Suprapubic skin (tissue), 4 donors: ENCODE data around the gene COL6A3. TPM values are rescaled to one million over a fixed set of nuclear protein-coding genes. Genes with fewer than 3 reads are reported as not detected.

Experiments
- DNase-seq, 2 donors: peaks; one replicate each; pipeline ENCODE4 v3.0.0-alpha.2; 2019; ENCODE audit warnings: low spot score in 2 of 2
- H3K27ac ChIP-seq: fragments of 200-600 bp; sonication (generic); one replicate; pipeline ENCODE4 v1.5.1; 2019
- H3K27me3 ChIP-seq: fragments of 200-600 bp; sonication (generic); one replicate; pipeline ENCODE4 v1.5.1; 2019
- H3K36me3 ChIP-seq: fragments of 200-600 bp; sonication (generic); one replicate; pipeline ENCODE4 v1.5.1; 2019
- H3K4me1 ChIP-seq: fragments of 200-600 bp; sonication (generic); one replicate; pipeline ENCODE4 v1.5.1; 2019
- H3K4me3 ChIP-seq: fragments of 200-600 bp; sonication (generic); one replicate; pipeline ENCODE4 v1.5.1; 2019; ENCODE audit warnings: mild to moderate bottlenecking
- H3K9me3 ChIP-seq: fragments of 200-600 bp; sonication (generic); one replicate; pipeline ENCODE4 v1.5.1; 2019
- EP300 ChIP-seq: sonication (generic); formaldehyde crosslinking; IDR thresholded peaks from one replicate; pipeline ENCODE4 v1.6.1; 2017; ENCODE audit warnings: antibody characterized with exemption
- POLR2A ChIP-seq, 2 donors: fragments of 450-650 bp; IDR thresholded peaks; one replicate each; pipeline ENCODE4 v1.6.1; 2017; ENCODE audit warnings: antibody characterized with exemption in 2 of 2, mild to moderate bottlenecking in 2 of 2, moderate library complexity in 2 of 2
- POLR2AphosphoS5 ChIP-seq, 3 donors: sonication (generic); formaldehyde crosslinking; IDR thresholded peaks; one replicate each; pipeline ENCODE4 v1.6.1; 2017; ENCODE audit warnings: antibody characterized with exemption in 3 of 3
- WGBS: methylation state at CpG from one replicate; pipeline ENCODE4 v1.1.5; 2018; 5-methylcytosine and 5-hydroxymethylcytosine counted together
- total RNA-seq, 4 donors: library from RNA; depleted of rRNA; stranded (reverse); fragments of >200 nt; gene quantifications; one replicate each; pipeline ENCODE4 v1.1.0, GENCODE V29; 2016
- TF ChIP-seq, protein P1 (sequence below), 2 donors: fragments of 200-600 bp in 1 of 2; fragments of 450-650 bp in 1 of 2; sonication (generic) in 1 of 2; IDR thresholded peaks; one replicate each; pipeline ENCODE4 v1.5.1; 2016 to 2019; ENCODE audit warnings: antibody characterized with exemption in 2 of 2, mild to moderate bottlenecking in 1 of 2, moderate library complexity in 1 of 2

Gene COL6A3
- total RNA-seq, 4 donors from 2014 or later: 50.1 to 79.2 (median 66.3) TPM

DNA sequence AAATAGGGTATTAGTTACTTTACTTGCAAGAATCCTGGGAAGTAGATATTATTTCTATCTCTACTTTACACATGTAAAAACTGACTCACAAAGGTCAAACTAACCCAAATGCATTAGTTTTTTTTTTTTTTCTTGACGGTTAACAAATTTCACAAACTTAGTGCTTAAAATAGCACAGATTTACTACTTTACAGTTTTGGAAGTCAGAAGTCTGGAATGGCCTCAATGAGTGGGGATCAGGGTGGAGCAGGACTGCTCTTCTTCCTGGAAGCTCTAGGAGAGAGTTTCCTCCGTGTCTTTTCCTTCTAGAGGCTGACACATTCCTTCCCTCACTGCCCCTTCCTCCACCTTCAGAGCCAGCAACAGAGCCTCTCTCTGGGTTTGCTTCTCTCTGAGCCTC is 117.2 kb downstream of the COL6A3 start:
- Histone ChIP-seq H3K4me3 (no peak overlapping the region), H3K27ac (peak overlapping the region; percentile 41), H3K9me3 (peaks cover 5% of the 10 kb centered on the region), H3K36me3 (no peaks in the 10 kb centered on the region), H3K27me3 (no peaks in the 10 kb centered on the region), H3K4me1 (peaks cover 45% of the 10 kb centered on the region)
- TF ChIP-seq POLR2A (IDR thresholded peaks at IDR 0.05): no peak
- no peak for TF ChIP-seq EP300
- TF ChIP-seq, protein P1, sequence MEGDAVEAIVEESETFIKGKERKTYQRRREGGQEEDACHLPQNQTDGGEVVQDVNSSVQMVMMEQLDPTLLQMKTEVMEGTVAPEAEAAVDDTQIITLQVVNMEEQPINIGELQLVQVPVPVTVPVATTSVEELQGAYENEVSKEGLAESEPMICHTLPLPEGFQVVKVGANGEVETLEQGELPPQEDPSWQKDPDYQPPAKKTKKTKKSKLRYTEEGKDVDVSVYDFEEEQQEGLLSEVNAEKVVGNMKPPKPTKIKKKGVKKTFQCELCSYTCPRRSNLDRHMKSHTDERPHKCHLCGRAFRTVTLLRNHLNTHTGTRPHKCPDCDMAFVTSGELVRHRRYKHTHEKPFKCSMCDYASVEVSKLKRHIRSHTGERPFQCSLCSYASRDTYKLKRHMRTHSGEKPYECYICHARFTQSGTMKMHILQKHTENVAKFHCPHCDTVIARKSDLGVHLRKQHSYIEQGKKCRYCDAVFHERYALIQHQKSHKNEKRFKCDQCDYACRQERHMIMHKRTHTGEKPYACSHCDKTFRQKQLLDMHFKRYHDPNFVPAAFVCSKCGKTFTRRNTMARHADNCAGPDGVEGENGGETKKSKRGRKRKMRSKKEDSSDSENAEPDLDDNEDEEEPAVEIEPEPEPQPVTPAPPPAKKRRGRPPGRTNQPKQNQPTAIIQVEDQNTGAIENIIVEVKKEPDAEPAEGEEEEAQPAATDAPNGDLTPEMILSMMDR (IDR thresholded peaks at IDR 0.05): no peak
- TF ChIP-seq POLR2AphosphoS5 (IDR thresholded peaks at IDR 0.05): no peak
- no peak for DNase-seq
- 25% methylated on average over 2 of the region's 2 CpGs for WGBS

DNA sequence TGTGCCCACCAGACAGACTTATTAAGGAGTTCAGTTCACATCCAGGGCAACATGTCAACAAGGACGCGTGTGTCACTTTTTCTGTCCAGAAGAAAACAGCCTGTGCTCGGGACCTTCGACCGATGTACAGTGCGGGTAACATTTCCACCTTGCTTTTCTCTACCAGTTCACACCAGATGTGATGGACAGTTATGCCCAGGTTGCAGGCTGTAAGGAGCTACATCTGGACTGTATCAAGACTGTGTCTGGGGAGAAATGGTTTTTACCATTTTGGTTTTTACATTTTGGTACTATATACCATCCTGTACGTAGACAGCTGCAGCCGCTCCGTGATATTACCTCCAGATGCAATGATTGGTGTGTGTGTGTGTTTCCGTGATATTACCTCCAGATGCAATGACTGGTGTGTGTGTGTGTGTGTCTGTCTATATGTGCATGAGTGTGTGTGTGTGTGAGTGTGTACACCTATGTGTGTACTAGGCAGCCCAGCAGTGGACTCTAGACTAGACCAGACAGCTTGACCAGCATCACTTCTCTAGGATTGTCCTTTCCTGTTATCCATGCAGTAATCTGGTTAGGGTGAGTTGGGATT is 118.0 kb downstream of the COL6A3 start:
- WGBS: 98% methylated on average over 10 of the region's 10 CpGs
- Histone ChIP-seq H3K27ac (no peak overlapping the region), H3K9me3 (peaks cover 5% of the 10 kb centered on the region), H3K4me3 (no peak overlapping the region), H3K4me1 (peaks cover 53% of the 10 kb centered on the region), H3K36me3 (no peaks in the 10 kb centered on the region), H3K27me3 (no peaks in the 10 kb centered on the region)
- TF ChIP-seq, protein P1 (IDR thresholded peaks at IDR 0.05): no peak
- no peak for TF ChIP-seq EP300
- no peak for TF ChIP-seq POLR2AphosphoS5 (IDR thresholded peaks at IDR 0.05)
- no peak for TF ChIP-seq POLR2A (IDR thresholded peaks at IDR 0.05)
- no peak for DNase-seq

DNA sequence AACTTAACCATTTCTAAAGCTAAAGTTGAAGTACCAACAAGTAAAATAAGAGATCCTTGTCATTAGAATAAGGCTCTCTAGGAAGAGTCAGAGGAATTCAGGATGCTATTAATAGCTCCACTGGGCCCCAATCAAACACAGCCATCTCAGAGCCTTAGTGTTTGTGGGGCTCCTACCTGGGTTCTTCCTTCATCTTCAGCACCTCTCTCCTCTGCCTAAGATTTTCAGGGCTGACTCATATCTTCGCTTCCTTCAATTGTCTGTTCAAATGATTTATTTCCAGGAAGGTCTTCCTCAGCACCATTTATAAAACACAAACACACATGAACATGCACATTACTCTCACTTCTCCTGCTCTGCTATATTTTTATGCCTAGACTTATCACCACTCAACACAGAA is 119.5 kb downstream of the COL6A3 start:
- no peak for DNase-seq
- 69% methylated on average over 1 of the region's 1 CpG for WGBS
- H3K36me3 ChIP-seq: no peaks in the 10 kb centered on the region
- H3K4me3 ChIP-seq: no peak overlapping the region
- no peaks in the 10 kb centered on the region for H3K27me3 ChIP-seq
- peaks cover 5% of the 10 kb centered on the region for H3K9me3 ChIP-seq
- H3K4me1 ChIP-seq: peaks cover 63% of the 10 kb centered on the region
- no peak overlapping the region for H3K27ac ChIP-seq
- TF ChIP-seq POLR2AphosphoS5 (IDR thresholded peaks at IDR 0.05): no peak
- TF ChIP-seq, protein P1 (IDR thresholded peaks at IDR 0.05): no peak

DNA sequence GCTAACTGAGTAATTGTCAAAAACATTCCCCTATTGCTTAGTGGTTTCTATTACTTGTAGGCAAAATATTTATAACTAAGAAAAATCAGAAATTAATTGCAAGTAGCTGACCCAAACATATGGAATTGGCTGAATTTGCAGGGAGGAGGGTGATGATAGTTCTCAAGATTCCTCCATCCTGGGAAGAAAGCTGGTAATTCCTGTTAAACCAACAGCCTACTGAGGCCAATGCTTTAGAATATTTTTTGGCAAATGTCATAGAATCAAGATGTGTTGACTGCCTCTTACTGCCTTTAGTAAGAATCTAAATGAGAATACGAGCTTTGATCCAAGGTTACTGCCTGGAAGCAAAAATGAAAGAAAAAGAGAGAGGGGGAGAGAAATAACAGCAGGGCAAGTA is 120.0 kb downstream of the COL6A3 start:
- Histone ChIP-seq H3K27me3 (no peaks in the 10 kb centered on the region), H3K36me3 (no peaks in the 10 kb centered on the region), H3K4me1 (peaks cover 63% of the 10 kb centered on the region), H3K9me3 (peaks cover 5% of the 10 kb centered on the region), H3K4me3 (no peak overlapping the region), H3K27ac (no peak overlapping the region)
- TF ChIP-seq EP300 (no peak), POLR2A (IDR thresholded peaks at IDR 0.05) (no peak)
- 28% methylated on average over 1 of the region's 1 CpG for WGBS
- DNase-seq: no peak

DNA sequence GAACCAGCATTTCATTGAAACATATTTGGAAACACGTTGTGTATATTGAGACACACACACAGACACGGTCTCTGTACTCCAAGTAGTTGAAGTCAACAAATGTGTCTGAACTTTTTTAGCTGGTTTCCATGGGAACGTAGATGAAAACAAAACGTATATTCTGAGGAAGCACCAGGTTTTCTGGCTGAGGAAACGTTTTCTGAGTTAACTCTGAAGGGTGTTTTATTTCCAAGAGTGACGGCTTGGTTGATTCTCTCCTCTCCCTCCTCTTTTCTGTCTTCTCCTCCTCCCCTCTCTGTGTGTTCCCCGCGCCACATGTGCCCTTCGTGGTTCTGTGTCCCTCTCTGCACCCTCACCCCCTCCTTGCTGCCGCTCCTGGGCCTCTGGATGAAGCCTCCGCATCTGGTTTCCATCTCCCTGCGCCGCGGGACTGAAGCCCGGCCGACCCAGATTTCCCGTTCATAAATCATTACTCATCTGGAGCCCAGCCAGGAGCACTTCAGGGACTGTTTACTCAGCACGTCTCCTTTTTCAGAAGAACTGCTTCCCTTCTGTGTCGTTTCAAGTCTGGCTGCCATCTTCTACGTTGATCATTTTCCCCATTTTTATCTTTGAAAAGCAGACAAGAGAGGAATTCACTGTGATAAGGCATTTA is 122.7 kb downstream of the COL6A3 start:
- under 1% methylated on average over 20 of the region's 20 CpGs for WGBS
- H3K27ac ChIP-seq: peak overlapping the region; percentile 82
- H3K4me3 ChIP-seq: peak overlapping the region; percentile 5

DNA sequence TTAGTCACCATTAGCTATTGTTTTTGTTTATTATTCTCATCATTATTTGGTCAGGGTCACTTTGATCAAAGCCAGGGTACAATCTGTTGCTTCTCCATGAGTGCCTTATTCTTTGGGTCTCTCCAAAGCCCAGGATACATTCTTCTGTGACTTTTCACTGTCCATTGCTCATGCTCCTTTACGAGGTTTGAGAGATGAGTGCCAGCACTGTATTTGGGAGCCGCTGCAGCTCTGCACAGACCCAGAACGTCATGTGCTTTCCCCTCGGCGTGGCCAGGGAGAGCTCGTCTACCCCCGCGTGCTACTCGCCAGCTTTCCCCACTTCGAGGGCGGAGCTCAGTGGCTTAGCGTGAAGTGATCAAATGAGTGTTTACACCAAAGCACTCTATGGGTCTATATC is 123.7 kb downstream of the COL6A3 start:
- Histone ChIP-seq H3K9me3 (peaks cover 5% of the 10 kb centered on the region), H3K4me1 (peaks cover 32% of the 10 kb centered on the region), H3K4me3 (no peak overlapping the region), H3K27ac (peak overlapping the region; percentile 82), H3K36me3 (no peaks in the 10 kb centered on the region), H3K27me3 (no peaks in the 10 kb centered on the region)
- peak; percentile 90 to 92 for DNase-seq
- TF ChIP-seq POLR2AphosphoS5 (IDR thresholded peaks at IDR 0.05) (peak in 2 of 3 donors; percentile 26 to 45), POLR2A (IDR thresholded peaks at IDR 0.05) (no peak)
- TF ChIP-seq, protein P1 (IDR thresholded peaks at IDR 0.05): no peak
- 51% methylated on average over 12 of the region's 12 CpGs for WGBS

More for the DNA sequence above, 122.7 kb downstream of the COL6A3 start:
- peak; percentile 36 to 79 (median 71) for TF ChIP-seq POLR2AphosphoS5 (IDR thresholded peaks at IDR 0.05)
- TF ChIP-seq EP300: no peak
- peaks cover 5% of the 10 kb centered on the region for H3K9me3 ChIP-seq
- peak; percentile 95 to 96 for DNase-seq
- H3K36me3 ChIP-seq: no peaks in the 10 kb centered on the region
- no peaks in the 10 kb centered on the region for H3K27me3 ChIP-seq
- H3K4me1 ChIP-seq: peaks cover 39% of the 10 kb centered on the region
